Chondrocyte (in vitro differentiated cells): Measurements from ENCODE around the gene SLC25A25. TPM values are rescaled to one million over a fixed set of nuclear protein-coding genes. Genes with fewer than 3 reads are reported as not detected.

Experiments used
- DNase-seq: peaks from one replicate; pipeline ENCODE4 v3.0.0; 2021; ENCODE audit warnings: mixed read lengths, low spot score
- H3K27ac Mint-ChIP-seq: one replicate; pipeline ENCODE4 v1.8.0; 2021; ENCODE audit warnings: mild to moderate bottlenecking, moderate library complexity, mixed read lengths; ENCODE audit not compliant: unreplicated experiment
- H3K27me3 Mint-ChIP-seq: 2 replicates; pipeline ENCODE4 v1.8.0; 2021; ENCODE audit warnings: low read depth, mixed read lengths
- H3K36me3 Mint-ChIP-seq: 2 replicates; pipeline ENCODE4 v1.8.0; 2021; ENCODE audit warnings: low read depth, mixed read lengths
- H3K4me1 Mint-ChIP-seq: 2 replicates; pipeline ENCODE4 v1.8.0; 2021; ENCODE audit warnings: low read depth, mild to moderate bottlenecking, mixed read lengths
- H3K4me3 Mint-ChIP-seq: one replicate; pipeline ENCODE4 v1.8.0; 2021; ENCODE audit warnings: mild to moderate bottlenecking, moderate library complexity, mixed read lengths; ENCODE audit not compliant: unreplicated experiment
- H3K9me3 Mint-ChIP-seq: 2 replicates; pipeline ENCODE4 v1.8.0; 2021; ENCODE audit warnings: low read depth, mixed read lengths
- CTCF ChIP-seq: fragments of 200-600 bp; sonication (generic); IDR thresholded peaks from 2 replicates; pipeline ENCODE4 v1.5.0; 2021; ENCODE audit warnings: antibody characterized with exemption, mild to moderate bottlenecking, moderate library complexity
- total RNA-seq: library from RNA; stranded (reverse); gene quantifications from 3 replicates; pipeline ENCODE4 v1.2.1, GENCODE V29; 2021

The SLC25A25 gene
- total RNA-seq, 1 donor from 2014 or later = 17.6 TPM

- H3K27ac Mint-ChIP-seq = no peak overlapping the region
- H3K4me1 Mint-ChIP-seq = peaks cover 4% of the 10 kb centered on the region
- no peak for TF ChIP-seq CTCF
- H3K36me3 Mint-ChIP-seq = no peaks in the 10 kb centered on the region
- no peaks in the 10 kb centered on the region for H3K27me3 Mint-ChIP-seq
- no peak overlapping the region for H3K4me3 Mint-ChIP-seq
- no peaks in the 10 kb centered on the region for H3K9me3 Mint-ChIP-seq
- peak; percentile 69 for DNase-seq
These were observed 83.5 kb downstream of the SLC25A25 start for GRCh38 chr9:128151309-128152132.

- no peaks in the 10 kb centered on the region for H3K9me3 Mint-ChIP-seq
- peak; percentile 67 for DNase-seq
- no peak overlapping the region for H3K27ac Mint-ChIP-seq
- peaks cover 4% of the 10 kb centered on the region for H3K4me1 Mint-ChIP-seq
- H3K36me3 Mint-ChIP-seq = no peaks in the 10 kb centered on the region
- no peaks in the 10 kb centered on the region for H3K27me3 Mint-ChIP-seq
- no peak for TF ChIP-seq CTCF
- no peak overlapping the region for H3K4me3 Mint-ChIP-seq
These were observed 84.4 kb downstream of the SLC25A25 start for GRCh38 chr9:128152133-128153059.

GRCh38 chr9:128153060-128153946 lies 85.3 kb downstream of the SLC25A25 start:
- no peak overlapping the region for H3K4me3 Mint-ChIP-seq
- no peaks in the 10 kb centered on the region for H3K36me3 Mint-ChIP-seq
- no peak for TF ChIP-seq CTCF
- peak; percentile 89 for DNase-seq
- H3K9me3 Mint-ChIP-seq = no peaks in the 10 kb centered on the region
- H3K27me3 Mint-ChIP-seq = no peaks in the 10 kb centered on the region
- no peak overlapping the region for H3K27ac Mint-ChIP-seq
- peaks cover 4% of the 10 kb centered on the region for H3K4me1 Mint-ChIP-seq

- TF ChIP-seq CTCF = no peak
- H3K27ac Mint-ChIP-seq = no peak overlapping the region
- no peaks in the 10 kb centered on the region for H3K36me3 Mint-ChIP-seq
- peaks cover 2% of the 10 kb centered on the region for H3K4me1 Mint-ChIP-seq
- no peaks in the 10 kb centered on the region for H3K27me3 Mint-ChIP-seq
- no peaks in the 10 kb centered on the region for H3K9me3 Mint-ChIP-seq
- no peak overlapping the region for H3K4me3 Mint-ChIP-seq
- peak; percentile 52 for DNase-seq
These were observed 86.1 kb downstream of the SLC25A25 start for GRCh38 chr9:128153947-128154695.
